ENCODE measurements around the gene STAT1.

STAT1 gene

GRCh38 chr2:190986221-190986953 is 27.6 kb downstream of the STAT1 start:
- H3K4me3 ChIP-seq (IDR thresholded peaks at IDR 0.05; ENCODE audit: insufficient read depth, low read depth, low read length), result no peak overlapping the region
- H3K79me2 ChIP-seq (ENCODE audit: insufficient read depth, low read depth), result no peaks in the 10 kb centered on the region
- H3K27me3 ChIP-seq (ENCODE audit: insufficient read depth, low read depth), result no peaks in the 10 kb centered on the region
- no peak for TF ChIP-seq CTCF (conservative IDR thresholded peaks at IDR 0.05; ENCODE audit: low read depth, low read length)
- peaks cover 62% of the 10 kb centered on the region for H3K4me1 ChIP-seq (ENCODE audit: low read depth, poor library complexity, severe bottlenecking)
- H3K9ac ChIP-seq, result no peak overlapping the region
- peaks cover 5% of the 10 kb centered on the region; the same call in 1 of the 2 replicates for H3K36me3 ChIP-seq (ENCODE audit: insufficient read depth)
- peak overlapping the region; percentile 12; the same call in 1 of the 2 replicates for H3K4me2 ChIP-seq
- no peak overlapping the region for H2AFZ ChIP-seq (ENCODE audit: low read depth)
- peak overlapping the region; percentile 58; the same call in 1 of the 2 replicates for H3K27ac ChIP-seq
- no peaks in the 10 kb centered on the region for H4K20me1 ChIP-seq (ENCODE audit: insufficient read depth)

- peaks cover 79% of the 10 kb centered on the region for H3K4me1 ChIP-seq (ENCODE audit: low read depth, poor library complexity, severe bottlenecking)
- H3K27ac ChIP-seq, result peak overlapping the region; percentile 58
- H3K4me2 ChIP-seq, result peak overlapping the region; percentile 50
- TF ChIP-seq CTCF (conservative IDR thresholded peaks at IDR 0.05; ENCODE audit: low read depth, low read length), result no peak
- H3K4me3 ChIP-seq (IDR thresholded peaks at IDR 0.05; ENCODE audit: insufficient read depth, low read depth, low read length), result peak overlapping the region; percentile 5
- peaks cover 1% of the 10 kb centered on the region; the same call in 1 of the 2 replicates for H3K36me3 ChIP-seq (ENCODE audit: insufficient read depth)
- H4K20me1 ChIP-seq (ENCODE audit: insufficient read depth), result no peaks in the 10 kb centered on the region
- H3K27me3 ChIP-seq (ENCODE audit: insufficient read depth, low read depth), result no peaks in the 10 kb centered on the region
- no peak overlapping the region for H2AFZ ChIP-seq (ENCODE audit: low read depth)
- H3K79me2 ChIP-seq (ENCODE audit: insufficient read depth, low read depth), result no peaks in the 10 kb centered on the region
- H3K9ac ChIP-seq, result no peak overlapping the region; the same call in 1 of the 2 replicates
Measured at GRCh38 chr2:190984595-190984994, 29.4 kb downstream of the STAT1 start.

- Histone ChIP-seq H4K20me1 (ENCODE audit: insufficient read depth) (no peaks in the 10 kb centered on the region), H3K9ac (no peak overlapping the region), H3K79me2 (ENCODE audit: insufficient read depth, low read depth) (no peaks in the 10 kb centered on the region), H3K27ac (peak overlapping the region; percentile 84; the same call in 1 of the 2 replicates), H3K4me1 (ENCODE audit: low read depth, poor library complexity, severe bottlenecking) (peaks cover 87% of the 10 kb centered on the region), H3K36me3 (ENCODE audit: insufficient read depth) (no peaks in the 10 kb centered on the region; the same call in 1 of the 2 replicates), H2AFZ (ENCODE audit: low read depth) (no peak overlapping the region), H3K27me3 (ENCODE audit: insufficient read depth, low read depth) (no peaks in the 10 kb centered on the region), H3K4me2 (peak overlapping the region; percentile 80), H3K4me3 (IDR thresholded peaks at IDR 0.05; ENCODE audit: insufficient read depth, low read depth, low read length) (no peak overlapping the region)
- no peak for TF ChIP-seq CTCF (conservative IDR thresholded peaks at IDR 0.05; ENCODE audit: low read depth, low read length)
Measured at GRCh38 chr2:190982262-190983034, 31.5 kb downstream of the STAT1 start.

GRCh38 chr2:190981733-190982132 is 32.2 kb downstream of the STAT1 start:
- peak overlapping the region; percentile 80 for H3K4me2 ChIP-seq
- H3K4me3 ChIP-seq (IDR thresholded peaks at IDR 0.05; ENCODE audit: insufficient read depth, low read depth, low read length), result no peak overlapping the region
- no peaks in the 10 kb centered on the region; the same call in 1 of the 2 replicates for H3K36me3 ChIP-seq (ENCODE audit: insufficient read depth)
- no peak overlapping the region for H3K9ac ChIP-seq
- no peak for TF ChIP-seq CTCF (conservative IDR thresholded peaks at IDR 0.05; ENCODE audit: low read depth, low read length)
- no peaks in the 10 kb centered on the region for H4K20me1 ChIP-seq (ENCODE audit: insufficient read depth)
- peak overlapping the region; percentile 84 for H3K27ac ChIP-seq
- no peak overlapping the region for H2AFZ ChIP-seq (ENCODE audit: low read depth)
- H3K79me2 ChIP-seq (ENCODE audit: insufficient read depth, low read depth), result no peaks in the 10 kb centered on the region
- H3K4me1 ChIP-seq (ENCODE audit: low read depth, poor library complexity, severe bottlenecking), result peaks cover 80% of the 10 kb centered on the region
- H3K27me3 ChIP-seq (ENCODE audit: insufficient read depth, low read depth), result no peaks in the 10 kb centered on the region
